GM18951 (cell line): ENCODE measurements around the gene LRIT1.

Experiments
- POLR2A ChIP-seq: IDR thresholded peaks from 4 replicates; pipeline ENCODE4 v1.6.1; 2011; ENCODE audit warnings: mild to moderate bottlenecking; ENCODE audit not compliant: insufficient read length, insufficient read depth; ENCODE audit errors: extremely low read depth
- in situ Hi-C: fragments of 300-500 bp; cut with MboI; formaldehyde crosslinking; loops from one replicate; pipeline ENCODE4 v1.12.0; 2022; ENCODE audit warnings: low sequenced_read_pairs, mixed read lengths, inconsistent platforms; ENCODE audit not compliant: unreplicated experiment

Gene LRIT1

GRCh38 chr10:84262190-84262956, 21.0 kb upstream of the LRIT1 start:
- in situ Hi-C loops: loop anchor here (10.0 kb wide), 2 partner anchors 102 to 272 kb away; no protein-coding TSS in a partner anchor
- no peak for TF ChIP-seq POLR2A

- no peak for TF ChIP-seq POLR2A
- in situ Hi-C loops: loop anchor here (10.0 kb wide), 2 partner anchors 103 to 273 kb away; no protein-coding TSS in a partner anchor
Measured at GRCh38 chr10:84261236-84261915, 20.0 kb upstream of the LRIT1 start.

GRCh38 chr10:84258034-84258695, 16.8 kb upstream of the LRIT1 start:
- no peak for TF ChIP-seq POLR2A
- in situ Hi-C loops: no loop called here

- TF ChIP-seq POLR2A: no peak
Measured at GRCh38 chr10:84257343-84258020, 16.1 kb upstream of the LRIT1 start.

GRCh38 chr10:84256510-84257342, 15.4 kb upstream of the LRIT1 start:
- in situ Hi-C loops: no loop called here
- no peak for TF ChIP-seq POLR2A

More at GRCh38 chr10:84257343-84258020, 16.1 kb upstream of the LRIT1 start:
- in situ Hi-C loops: no loop called here

- no peak for TF ChIP-seq POLR2A
- in situ Hi-C loops: no loop called here
Measured at GRCh38 chr10:84254552-84255478, 13.5 kb upstream of the LRIT1 start.

GRCh38 chr10:84248794-84249193, 7.4 kb upstream of the LRIT1 start:
- no peak for TF ChIP-seq POLR2A
- in situ Hi-C loops: no loop called here

GRCh38 chr10:84247496-84247895, 6.2 kb upstream of the LRIT1 start:
- in situ Hi-C loops: no loop called here

GRCh38 chr10:84244651-84245270, 3.4 kb upstream of the LRIT1 start, which contains the start of gene RGR:
Gene RGR (plus strand): TSS chr10:84245053. CDS start chr10:84245091, 38 bp downstream.
- no peak for TF ChIP-seq POLR2A
- in situ Hi-C loops: no loop called here

More at GRCh38 chr10:84247496-84247895, 6.2 kb upstream of the LRIT1 start:
- TF ChIP-seq POLR2A: no peak

- in situ Hi-C loops: no loop called here
Measured at GRCh38 chr10:84243759-84244158, 2.4 kb upstream of the LRIT1 start.

GRCh38 chr10:84238909-84239308, 2.4 kb downstream of the LRIT1 start:
- TF ChIP-seq POLR2A: no peak
- in situ Hi-C loops: no loop called here

More at GRCh38 chr10:84243759-84244158, 2.4 kb upstream of the LRIT1 start:
- no peak for TF ChIP-seq POLR2A
